HepG2 (cell line): ENCODE measurements around the gene EPN2. TPM values are rescaled to one million over a fixed set of nuclear protein-coding genes. Genes with fewer than 3 reads are reported as not detected.

Experiments
- ATF7-NPFF ChIP-seq: sonication (generic); formaldehyde crosslinking; IDR thresholded peaks from 2 replicates; pipeline ENCODE4 v1.8.1; 2023; ENCODE audit warnings: mild to moderate bottlenecking, low read depth, missing genetic modification reagents, moderate library complexity
- ELF1 ChIP-seq: sonication (generic); formaldehyde crosslinking; IDR thresholded peaks from 2 replicates; pipeline ENCODE4 v1.4.0; 2020; ENCODE audit warnings: missing genetic modification reagents
- FOXK1 ChIP-seq: sonication (generic); formaldehyde crosslinking; IDR thresholded peaks from 2 replicates; pipeline ENCODE4 v1.4.0; 2020; ENCODE audit warnings: low read depth, missing genetic modification reagents, borderline replicate concordance
- HIVEP1 ChIP-seq: sonication (generic); formaldehyde crosslinking; IDR thresholded peaks from 2 replicates; pipeline ENCODE4 v1.4.0; 2020; ENCODE audit warnings: mild to moderate bottlenecking, missing genetic modification reagents
- IRF1 ChIP-seq: sonication (generic); formaldehyde crosslinking; IDR thresholded peaks from 2 replicates; pipeline ENCODE4 v1.4.0; 2020; ENCODE audit warnings: low read depth, mild to moderate bottlenecking, missing genetic modification reagents
- MTA3 ChIP-seq: sonication (generic); formaldehyde crosslinking; IDR thresholded peaks from 2 replicates; pipeline ENCODE4 v1.4.0; 2020; ENCODE audit warnings: missing genetic modification reagents
- MXI1 ChIP-seq: IDR thresholded peaks from 3 replicates; pipeline ENCODE4 v1.6.1; 2012; ENCODE audit warnings: low read depth, low read length, inconsistent platforms, borderline replicate concordance
- PAX8 ChIP-seq: sonication (generic); formaldehyde crosslinking; IDR thresholded peaks from 2 replicates; pipeline ENCODE4 v1.8.0; 2022; ENCODE audit warnings: mild to moderate bottlenecking, missing genetic modification reagents, borderline replicate concordance
- POLR2A ChIP-seq, 2 experiments: IDR thresholded peaks; 2 replicates each; pipeline ENCODE4 v1.6.1; 2011; ENCODE audit warnings: low read depth in 2 of 2, low read length in 2 of 2, mild to moderate bottlenecking in 1 of 2, moderate library complexity in 1 of 2; ENCODE audit not compliant: insufficient read depth in 1 of 2
- PRDM15 ChIP-seq: sonication (generic); formaldehyde crosslinking; IDR thresholded peaks from 2 replicates; pipeline ENCODE4 v1.4.0; 2020; ENCODE audit warnings: missing genetic modification reagents
- RARA ChIP-seq: IDR thresholded peaks from 2 replicates; pipeline ENCODE4 v1.6.1; 2016; ENCODE audit warnings: missing genetic modification reagents, missing compliant biosample characterization
- SP5 ChIP-seq: IDR thresholded peaks from 2 replicates; pipeline ENCODE4 v1.6.1; 2016; ENCODE audit warnings: low read depth, borderline replicate concordance
- SUZ12 ChIP-seq: fragments of 150-350 bp; IDR thresholded peaks from 2 replicates; pipeline ENCODE4 v1.6.1; 2014; ENCODE audit warnings: low read depth, low read length
- XRCC5 ChIP-seq: fragments of 200-400 bp; formaldehyde crosslinking; optimal IDR thresholded peaks from 2 replicates; pipeline ENCODE3; 2017; ENCODE audit warnings: mild to moderate bottlenecking, low read length
- YEATS2 ChIP-seq: sonication (generic); formaldehyde crosslinking; IDR thresholded peaks from 2 replicates; pipeline ENCODE4 v1.4.0; 2020; ENCODE audit warnings: missing genetic modification reagents, borderline replicate concordance
- YY1 ChIP-seq: IDR thresholded peaks from 2 replicates; pipeline ENCODE4 v1.6.1; 2011; ENCODE audit warnings: low read length, low read depth, moderate library complexity, mild to moderate bottlenecking; ENCODE audit not compliant: insufficient read depth, insufficient replicate concordance
- ZBTB38 ChIP-seq: sonication (generic); formaldehyde crosslinking; IDR thresholded peaks from 2 replicates; pipeline ENCODE4 v1.5.1; 2020; ENCODE audit warnings: mild to moderate bottlenecking, missing genetic modification reagents
- ZNF281 ChIP-seq: sonication (generic); formaldehyde crosslinking; IDR thresholded peaks from 2 replicates; pipeline ENCODE4 v1.4.0; 2020; ENCODE audit warnings: missing genetic modification reagents, borderline replicate concordance
- ZNF672 ChIP-seq: sonication (generic); formaldehyde crosslinking; IDR thresholded peaks from 2 replicates; pipeline ENCODE4 v1.8.1; 2022; ENCODE audit warnings: missing genetic modification reagents
- ZNF746 ChIP-seq: sonication (generic); formaldehyde crosslinking; IDR thresholded peaks from 2 replicates; pipeline ENCODE4 v1.8.0; 2022; ENCODE audit warnings: mild to moderate bottlenecking, missing genetic modification reagents
- ZSCAN5A ChIP-seq: sonication (generic); formaldehyde crosslinking; IDR thresholded peaks from 2 replicates; pipeline ENCODE4 v1.8.0; 2022; ENCODE audit warnings: mild to moderate bottlenecking, missing genetic modification reagents, borderline replicate concordance
- polyA plus RNA-seq, 8 experiments: library from polyadenylated mRNA; depleted of rRNA in 3 of 8; stranded (reverse) in 7 of 8; unstranded in 1 of 8; fragments of >200 nt; fragmentation: Illumina TruSeq in 4 of 8; extraction: Trizol in 4 of 8; gene quantifications; 2 replicates each; pipeline versions ENCODE4 v1.2.1 to v1.2.3, GENCODE V29; 2011 to 2016; ENCODE audit warnings: low read depth in 4 of 8, missing spikeins in 1 of 8, mixed read lengths in 1 of 8; ENCODE audit not compliant: insufficient read depth in 1 of 8
- total RNA-seq, 5 experiments: library from RNA; depleted of rRNA; stranded (reverse); fragments of >200 nt; fragmentation: Illumina TruSeq; extraction: Trizol; gene quantifications; 2 replicates each; pipeline ENCODE4 v1.2.3, GENCODE V29; 2016; ENCODE audit warnings: low read depth in 1 of 5

Gene EPN2
- total and polyA plus RNA-seq, 2 of the 13 experiments (the other 11 are each of a cell fraction or from before 2014, with no cell fraction given): 7.8 to 19.2 TPM

GRCh38 chr17:19362277-19363113 lies 125.3 kb downstream of the EPN2 start, which contains the start of gene B9D1 (continued):
- TF ChIP-seq FOXK1 (no peak; the same call in 1 of the 2 replicates), ZNF281 (CRISPR knock-in tag) (peak; percentile 62; the same call in 1 of the 2 replicates), ZNF746 (CRISPR knock-in tag) (no peak), ATF7-NPFF (CRISPR knock-in tag) (peak; percentile 65), RARA (CRISPR knock-in tag) (0 out of 2 replicates have a peak, but pooled peaks have one; percentile 11), XRCC5 (peak; percentile 58), IRF1 (CRISPR knock-in tag) (0 out of 2 replicates have a peak, but pooled peaks have one; percentile 21), MXI1 (peak; percentile 97; the same call in 2 of the 3 replicates), MTA3 (no peak), YY1 (no peak), ZNF672 (no peak), PAX8 (CRISPR knock-in tag) (0 out of 2 replicates have a peak, but pooled peaks have one; percentile 55), SUZ12 (no peak), YEATS2 (CRISPR knock-in tag) (peak; percentile 59), PRDM15 (CRISPR knock-in tag) (no peak), ZBTB38 (CRISPR knock-in tag) (no peak), ELF1 (CRISPR knock-in tag) (no peak), SP5 (CRISPR knock-in tag) (peak; percentile 62), HIVEP1 (CRISPR knock-in tag) (no peak), POLR2A (IDR thresholded peaks at IDR 0.05; ENCODE audit: insufficient read depth in 1 of 2, low read depth in 2 of 2, low read length in 2 of 2) (peak in 1 of 2 experiments; percentile 72; a peak in 3 of 4 replicates), ZSCAN5A (CRISPR knock-in tag) (peak; percentile 59; the same call in 1 of the 2 replicates)
